Muscle layer of duodenum (tissue), 2 donors: ENCODE data around the gene SH3RF3.

Source experiments
- H3K27ac ChIP-seq: one replicate; pipeline ENCODE4 v1.7.0; 2013; ENCODE audit warnings: mild to moderate bottlenecking, low read length
- H3K27me3 ChIP-seq: one replicate; pipeline ENCODE4 v1.7.0; 2013; ENCODE audit warnings: low read depth, mild to moderate bottlenecking, control low read depth, low read length
- H3K36me3 ChIP-seq, 2 donors: one replicate each; pipeline ENCODE4 v1.7.0; 2013; ENCODE audit warnings: low read length in 2 of 2, control low read depth in 1 of 2, mild to moderate bottlenecking in 1 of 2; ENCODE audit not compliant: insufficient read depth in 2 of 2, control insufficient read depth in 1 of 2
- H3K4me1 ChIP-seq, 2 donors: one replicate each; pipeline ENCODE4 v1.7.0; 2013; ENCODE audit warnings: low read length in 2 of 2, mild to moderate bottlenecking in 2 of 2, control low read depth in 1 of 2, moderate library complexity in 1 of 2; ENCODE audit not compliant: insufficient read depth in 2 of 2, control insufficient read depth in 1 of 2
- H3K4me3 ChIP-seq, 2 donors: one replicate each; pipeline ENCODE4 v1.7.0; 2013; ENCODE audit warnings: low read length in 2 of 2, low read depth in 1 of 2, mild to moderate bottlenecking in 1 of 2
- H3K9me3 ChIP-seq, 2 donors: one replicate each; pipeline ENCODE4 v1.7.0; 2013; ENCODE audit warnings: low read length in 2 of 2, control low read depth in 1 of 2, mild to moderate bottlenecking in 1 of 2; ENCODE audit not compliant: control insufficient read depth in 1 of 2
- donor health status: healthy.

The SH3RF3 gene

GRCh38 chr2:109511168-109511567 is 382.2 kb downstream of the SH3RF3 start:
- H3K27ac ChIP-seq: no peak overlapping the region
- peaks cover 0 to under 1% of the 10 kb centered on the region in 2 donors for H3K9me3 ChIP-seq
- no peaks in the 10 kb centered on the region for H3K36me3 ChIP-seq
- no peak overlapping the region for H3K4me3 ChIP-seq
- no peaks in the 10 kb centered on the region for H3K27me3 ChIP-seq
- H3K4me1 ChIP-seq: peaks cover 7 to 24% of the 10 kb centered on the region in 2 donors

DNA sequence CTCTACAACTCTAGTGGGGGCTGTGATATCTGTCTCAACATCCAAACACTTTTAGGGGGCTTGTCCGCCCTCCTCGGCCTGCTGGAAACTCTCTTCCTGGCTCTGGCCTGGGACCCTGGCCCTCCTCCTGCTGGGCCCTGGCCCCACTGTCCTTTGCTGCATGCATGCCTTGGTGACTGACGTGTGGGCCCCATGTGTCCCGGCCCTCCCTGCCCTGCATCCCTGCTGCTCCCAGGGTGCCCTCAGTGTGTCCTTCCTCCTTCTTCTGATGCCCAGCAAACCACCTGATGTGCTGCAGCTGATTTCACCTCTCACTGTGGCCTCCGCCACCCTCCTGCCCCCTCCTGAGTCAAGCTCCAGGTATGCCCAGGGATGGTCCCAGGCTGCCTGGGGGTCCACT is 383.1 kb downstream of the SH3RF3 start:
- no peaks in the 10 kb centered on the region for H3K36me3 ChIP-seq
- H3K27me3 ChIP-seq: no peaks in the 10 kb centered on the region
- no peak overlapping the region for H3K4me3 ChIP-seq
- H3K4me1 ChIP-seq: peaks cover 7 to 27% of the 10 kb centered on the region in 2 donors
- no peak overlapping the region for H3K27ac ChIP-seq
- no peaks in the 10 kb centered on the region for H3K9me3 ChIP-seq

- H3K27ac ChIP-seq: no peak overlapping the region
- H3K9me3 ChIP-seq: no peaks in the 10 kb centered on the region
- no peaks in the 10 kb centered on the region for H3K27me3 ChIP-seq
- H3K4me1 ChIP-seq: peaks cover 7 to 32% of the 10 kb centered on the region in 2 donors
- H3K36me3 ChIP-seq: no peaks in the 10 kb centered on the region
- H3K4me3 ChIP-seq: no peak overlapping the region
These were observed 384.2 kb downstream of the SH3RF3 start for GRCh38 chr2:109513230-109513629.

GRCh38 chr2:109513749-109514588 is 385.0 kb downstream of the SH3RF3 start:
- Histone ChIP-seq H3K4me1 (peaks cover 7 to 32% of the 10 kb centered on the region in 2 donors), H3K27me3 (no peaks in the 10 kb centered on the region), H3K27ac (peak overlapping the region; percentile 60), H3K36me3 (no peaks in the 10 kb centered on the region), H3K4me3 (no peak overlapping the region), H3K9me3 (no peaks in the 10 kb centered on the region)

- H3K9me3 ChIP-seq: no peaks in the 10 kb centered on the region
- no peak overlapping the region for H3K27ac ChIP-seq
- no peak overlapping the region for H3K4me3 ChIP-seq
- H3K27me3 ChIP-seq: no peaks in the 10 kb centered on the region
- H3K4me1 ChIP-seq: peaks cover 7 to 32% of the 10 kb centered on the region in 2 donors
- no peaks in the 10 kb centered on the region for H3K36me3 ChIP-seq
These were observed 385.9 kb downstream of the SH3RF3 start for GRCh38 chr2:109514857-109515256.

DNA sequence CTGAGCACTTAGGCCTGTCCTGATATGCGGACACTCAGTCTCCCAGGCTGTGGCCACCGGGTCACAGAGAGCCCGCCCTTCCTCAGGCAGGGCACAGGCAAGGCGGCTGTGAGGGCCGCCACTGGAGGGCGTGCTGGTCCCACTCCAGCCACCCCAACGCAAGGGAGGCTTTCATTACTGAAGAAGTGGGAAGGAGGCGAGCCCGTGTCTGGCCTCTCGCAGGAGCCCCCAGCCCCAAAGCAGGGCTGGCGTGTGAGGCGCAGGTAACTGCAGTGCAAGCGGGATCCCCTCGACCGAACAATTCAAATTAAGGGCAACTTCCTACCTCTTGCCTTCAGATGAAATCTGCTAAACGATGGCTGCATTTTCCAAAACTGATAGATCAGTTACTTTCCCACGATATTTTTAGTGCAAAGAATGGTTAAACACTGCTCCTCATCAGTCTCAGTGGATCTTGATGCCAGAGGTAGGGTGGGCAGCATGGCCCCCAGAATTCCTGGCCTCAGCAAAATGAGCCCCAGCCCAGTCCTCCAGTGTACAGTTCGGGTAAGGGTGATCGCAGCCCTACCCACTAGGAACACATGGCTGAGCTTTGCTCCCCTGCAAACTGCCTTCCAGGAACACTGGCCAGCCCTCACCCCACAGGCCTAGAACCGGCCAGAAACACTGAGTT is 387.6 kb downstream of the SH3RF3 start:
- Histone ChIP-seq H3K4me3 (no peak overlapping the region), H3K27me3 (no peaks in the 10 kb centered on the region), H3K9me3 (no peaks in the 10 kb centered on the region), H3K36me3 (no peaks in the 10 kb centered on the region), H3K4me1 (peaks cover 7 to 32% of the 10 kb centered on the region in 2 donors), H3K27ac (no peak overlapping the region)

GRCh38 chr2:109517118-109517889 is 388.3 kb downstream of the SH3RF3 start:
- no peak overlapping the region for H3K27ac ChIP-seq
- H3K4me3 ChIP-seq: no peak overlapping the region
- no peaks in the 10 kb centered on the region for H3K9me3 ChIP-seq
- no peaks in the 10 kb centered on the region for H3K36me3 ChIP-seq
- peaks cover 7 to 32% of the 10 kb centered on the region in 2 donors for H3K4me1 ChIP-seq
- H3K27me3 ChIP-seq: no peaks in the 10 kb centered on the region

- H3K9me3 ChIP-seq: no peaks in the 10 kb centered on the region
- H3K4me1 ChIP-seq: peaks cover 0 to 16% of the 10 kb centered on the region in 2 donors
- H3K36me3 ChIP-seq: no peaks in the 10 kb centered on the region
- H3K4me3 ChIP-seq: no peak overlapping the region
- no peaks in the 10 kb centered on the region for H3K27me3 ChIP-seq
- no peak overlapping the region for H3K27ac ChIP-seq
These were observed 390.5 kb downstream of the SH3RF3 start for GRCh38 chr2:109519513-109519912.

DNA sequence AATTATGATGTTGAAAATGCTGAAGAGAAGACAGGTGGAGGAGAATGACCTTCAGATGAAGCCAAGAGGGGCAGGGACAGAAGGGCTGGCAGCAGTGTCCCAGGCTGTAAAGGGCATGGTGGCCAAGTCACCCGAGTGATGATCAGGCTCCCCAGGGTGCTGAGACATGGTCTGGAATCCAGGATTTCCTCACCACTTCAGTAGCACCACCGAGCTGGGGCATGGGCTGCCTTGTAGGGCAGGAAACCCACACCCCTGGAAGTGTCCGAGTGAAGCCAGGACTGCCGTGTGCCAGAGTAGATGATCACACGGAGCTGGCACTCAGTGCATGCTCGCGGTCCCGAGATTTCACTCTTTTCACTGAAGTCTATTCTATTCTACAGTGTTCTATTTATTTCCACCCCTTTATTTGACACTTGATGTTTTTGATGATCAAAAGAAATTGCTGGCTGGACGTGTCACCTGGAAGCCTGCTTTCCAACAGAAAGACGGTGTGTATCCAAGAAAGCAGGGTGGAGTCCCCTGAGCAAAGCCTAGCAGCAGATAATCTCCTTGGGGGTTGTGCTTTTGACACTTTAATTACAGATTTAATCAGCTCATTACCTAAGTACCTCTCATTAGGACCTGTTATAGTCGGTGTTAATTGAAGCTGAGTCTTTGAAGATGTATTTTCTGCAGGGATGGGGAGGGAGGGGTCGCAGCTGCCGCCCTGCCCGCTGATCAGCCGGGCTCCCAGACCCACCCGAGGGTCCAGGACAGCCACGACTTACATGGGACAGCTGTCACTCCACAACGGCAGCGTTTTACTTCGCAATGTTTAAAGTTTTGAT is 392.4 kb downstream of the SH3RF3 start:
- H3K4me3 ChIP-seq: no peak overlapping the region
- H3K4me1 ChIP-seq: peaks cover 0 to 8% of the 10 kb centered on the region in 2 donors
- H3K9me3 ChIP-seq: no peaks in the 10 kb centered on the region
- no peaks in the 10 kb centered on the region for H3K27me3 ChIP-seq
- H3K27ac ChIP-seq: no peak overlapping the region
- H3K36me3 ChIP-seq: no peaks in the 10 kb centered on the region

DNA sequence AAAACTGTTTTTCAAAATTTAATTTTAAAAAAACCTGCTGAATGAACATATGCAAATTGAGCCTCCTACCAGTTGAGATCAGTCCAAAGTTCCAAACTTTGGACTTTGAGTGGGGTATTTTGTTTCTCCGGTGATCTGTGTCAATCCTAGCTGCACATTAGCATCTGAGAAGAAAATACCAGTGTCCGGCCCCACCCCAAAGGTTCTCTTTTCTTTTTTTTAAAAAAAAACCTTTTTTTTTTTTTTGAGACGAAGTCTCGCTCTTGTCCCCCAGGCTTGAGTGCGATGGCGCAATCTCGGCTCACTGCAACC is 393.0 kb downstream of the SH3RF3 start:
- Histone ChIP-seq H3K4me1 (peaks cover 0 to 6% of the 10 kb centered on the region in 2 donors), H3K27ac (no peak overlapping the region), H3K36me3 (no peaks in the 10 kb centered on the region), H3K9me3 (no peaks in the 10 kb centered on the region), H3K4me3 (no peak overlapping the region), H3K27me3 (no peaks in the 10 kb centered on the region)
